Measurements from ENCODE around the gene ITGAE. TPM values are rescaled to one million over a fixed set of nuclear protein-coding genes. Genes with fewer than 3 reads are reported as not detected.

Gene ITGAE
- 88.2 to 98.4 TPM (median 97.4 TPM) in 5 replicates for total RNA-seq (2022; extraction: Qiagen RNA extraction; ENCODE audit: low read depth)

GRCh38 chr17:3800362-3801271 is at the start of gene ITGAE:
ITGAE (minus strand) TSS chr17:3801188; CDS start chr17:3801144, 44 bp downstream.

GRCh38 chr17:3845621-3846436 is 44.8 kb upstream of the ITGAE start, which contains the start of gene NCBP3:
NCBP3 (minus strand) TSS chr17:3846246; CDS start chr17:3846223, 23 bp downstream.

GRCh38 chr17:3723556-3724377 is 77.2 kb downstream of the ITGAE start, which contains the start of gene HASPIN:
HASPIN (plus strand) TSS chr17:3723903; CDS start chr17:3723936, 33 bp downstream.

GRCh38 chr17:3695723-3696411 is 105.1 kb downstream of the ITGAE start, which contains the start of gene P2RX5:
P2RX5 (minus strand) TSS chr17:3696155; CDS start chr17:3696005, 150 bp downstream.

GRCh38 chr17:3668279-3669084 is 132.5 kb downstream of the ITGAE start, which contains the start of the genes EMC6 and TAX1BP3:
EMC6 (plus strand) TSS chr17:3668812; CDS start chr17:3669147, 335 bp downstream.
TAX1BP3 (minus strand) TSS chr17:3668578; CDS start chr17:3668526, 52 bp downstream.

Other genes with a start within 250 kb of the ITGAE start
- 0.36 to 0.67 TPM (median 0.41 TPM) in 5 replicates for gene TRPV3, start 243.4 kb downstream of the ITGAE start, total RNA-seq (2022; extraction: Qiagen RNA extraction; ENCODE audit: low read depth)
- gene TRPV1, start 191.8 kb downstream of the ITGAE start, total RNA-seq (2022; extraction: Qiagen RNA extraction; ENCODE audit: low read depth): 4.0 to 5.2 TPM (median 4.2 TPM) in 5 replicates
- gene SHPK, start 164.9 kb downstream of the ITGAE start, total RNA-seq (2022; extraction: Qiagen RNA extraction; ENCODE audit: low read depth): 12.9 to 17.0 TPM (median 15.3 TPM) in 5 replicates
- 14.1 to 15.9 TPM (median 15.1 TPM) in 5 replicates for gene CTNS, start 164.4 kb downstream of the ITGAE start, total RNA-seq (2022; extraction: Qiagen RNA extraction; ENCODE audit: low read depth)
- 257 to 327 TPM (median 309 TPM) in 5 replicates for gene TAX1BP3, start 132.6 kb downstream of the ITGAE start, total RNA-seq (2022; extraction: Qiagen RNA extraction; ENCODE audit: low read depth)
- 118 to 170 TPM (median 161 TPM) in 5 replicates for gene EMC6, start 132.4 kb downstream of the ITGAE start, total RNA-seq (2022; extraction: Qiagen RNA extraction; ENCODE audit: low read depth)
- 15.8 to 26.5 TPM (median 23.2 TPM) in 5 replicates for gene P2RX5, start 105.0 kb downstream of the ITGAE start, total RNA-seq (2022; extraction: Qiagen RNA extraction; ENCODE audit: low read depth)
- gene HASPIN, start 77.3 kb downstream of the ITGAE start, total RNA-seq (2022; extraction: Qiagen RNA extraction; ENCODE audit: low read depth): 13.5 to 15.9 TPM (median 14.0 TPM) in 5 replicates
- gene NCBP3, start 45.1 kb upstream of the ITGAE start, total RNA-seq (2022; extraction: Qiagen RNA extraction; ENCODE audit: low read depth): 28.5 to 34.7 TPM (median 31.2 TPM) in 5 replicates
- gene CAMKK1, start 91.9 kb upstream of the ITGAE start, total RNA-seq (2022; extraction: Qiagen RNA extraction; ENCODE audit: low read depth): 14.9 to 16.2 TPM (median 15.7 TPM) in 5 replicates
- 0.03 TPM in 1 of 5 replicates, not detected in the others for gene P2RX1, start 115.3 kb upstream of the ITGAE start, total RNA-seq (2022; extraction: Qiagen RNA extraction; ENCODE audit: low read depth)
- 3.6 to 5.4 TPM (median 4.3 TPM) in 5 replicates for gene ATP2A3, start 163.2 kb upstream of the ITGAE start, total RNA-seq (2022; extraction: Qiagen RNA extraction; ENCODE audit: low read depth)

Measured in A549 treated with CpdA at 1 μM for 4 hours (cell line).